Mesothelial cell of epicardium (in vitro differentiated cells): ENCODE measurements around the gene CD247. TPM values are rescaled to one million over a fixed set of nuclear protein-coding genes. Genes with fewer than 3 reads are reported as not detected.
"Not testable (repeated sequence)": the region's sequence is repeated elsewhere in the genome, so short reads cannot be mapped to it uniquely, and the experiment has no call there.

Experiments used
- DNase-seq, 2 experiments: peaks; one replicate each; pipeline ENCODE4 v3.0.0; 2021; ENCODE audit warnings: low spot score in 2 of 2; ENCODE audit not compliant: unreplicated experiment in 2 of 2
- H3K27ac Mint-ChIP-seq: 2 replicates; pipeline ENCODE4 v1.8.0; 2021; ENCODE audit warnings: mixed read lengths
- H3K27me3 Mint-ChIP-seq: 2 replicates; pipeline ENCODE4 v1.8.0; 2021; ENCODE audit warnings: low read depth, mixed read lengths
- H3K36me3 Mint-ChIP-seq: 2 replicates; pipeline ENCODE4 v1.8.0; 2021; ENCODE audit warnings: mixed read lengths
- H3K4me1 Mint-ChIP-seq: 2 replicates; pipeline ENCODE4 v1.8.0; 2021; ENCODE audit warnings: mixed read lengths
- H3K4me3 Mint-ChIP-seq: 2 replicates; pipeline ENCODE4 v1.8.0; 2021; ENCODE audit warnings: mild to moderate bottlenecking, moderate library complexity, mixed read lengths
- H3K9me3 Mint-ChIP-seq: 2 replicates; pipeline ENCODE4 v1.8.0; 2021; ENCODE audit warnings: mixed read lengths
- CTCF ChIP-seq: fragments of 200-600 bp; sonication (generic); IDR thresholded peaks from one replicate; pipeline ENCODE4 v1.5.0; 2021; ENCODE audit warnings: antibody characterized with exemption; ENCODE audit not compliant: unreplicated experiment
- total RNA-seq: library from RNA; stranded (reverse); gene quantifications from 3 replicates; pipeline ENCODE4 v1.2.1, GENCODE V29; 2021

CD247 gene
- total RNA-seq, 1 donor from 2014 or later = 0.13 TPM

- no peak for TF ChIP-seq CTCF
Observed at GRCh38 chr1:167563579-167564246, 45.4 kb upstream of the CD247 start.

GRCh38 chr1:167562702-167563101 is 44.4 kb upstream of the CD247 start:
- no peaks in the 10 kb centered on the region for H3K9me3 Mint-ChIP-seq
- TF ChIP-seq CTCF = no peak
- no peak overlapping the region for H3K4me3 Mint-ChIP-seq

More at GRCh38 chr1:167563579-167564246, 45.4 kb upstream of the CD247 start:
- Mint-ChIP-seq H3K9me3 (no peaks in the 10 kb centered on the region), H3K36me3 (no peaks in the 10 kb centered on the region), H3K27ac (no peak overlapping the region), H3K4me1 (peaks cover 7% of the 10 kb centered on the region), H3K4me3 (no peak overlapping the region), H3K27me3 (no peaks in the 10 kb centered on the region)
- no peak for DNase-seq

GRCh38 chr1:167561753-167562152 is 43.4 kb upstream of the CD247 start:
- Mint-ChIP-seq H3K4me1 (peaks cover 11% of the 10 kb centered on the region), H3K27me3 (no peaks in the 10 kb centered on the region), H3K36me3 (no peaks in the 10 kb centered on the region), H3K4me3 (no peak overlapping the region), H3K9me3 (no peaks in the 10 kb centered on the region), H3K27ac (no peak overlapping the region)
- TF ChIP-seq CTCF = no peak
- DNase-seq = no peak

More at GRCh38 chr1:167562702-167563101, 44.4 kb upstream of the CD247 start:
- Mint-ChIP-seq H3K27ac (no peak overlapping the region), H3K4me1 (peaks cover 10% of the 10 kb centered on the region), H3K36me3 (no peaks in the 10 kb centered on the region), H3K27me3 (no peaks in the 10 kb centered on the region)
- DNase-seq = no peak

GRCh38 chr1:167555971-167556714 is 37.8 kb upstream of the CD247 start:
- Mint-ChIP-seq H3K27me3 (no peaks in the 10 kb centered on the region), H3K4me3 (no peak overlapping the region), H3K36me3 (no peaks in the 10 kb centered on the region)

GRCh38 chr1:167555072-167555471 is 36.7 kb upstream of the CD247 start:
- H3K4me3 Mint-ChIP-seq, H3K27ac Mint-ChIP-seq, H3K36me3 Mint-ChIP-seq, H3K27me3 Mint-ChIP-seq, DNase-seq, H3K9me3 Mint-ChIP-seq: not testable (repeated sequence)
- peaks cover 30% of the 10 kb centered on the region for H3K4me1 Mint-ChIP-seq

More at GRCh38 chr1:167555971-167556714, 37.8 kb upstream of the CD247 start:
- peak; percentile 89 for TF ChIP-seq CTCF
- no peak overlapping the region for H3K27ac Mint-ChIP-seq
- peak; percentile 32 to 79 for DNase-seq
- H3K4me1 Mint-ChIP-seq = peaks cover 22% of the 10 kb centered on the region
- H3K9me3 Mint-ChIP-seq = no peaks in the 10 kb centered on the region
